CD4-positive, alpha-beta T cell treated with Interleukin-12 subunit alpha and Interleukin-12 subunit beta, for 1 hour (primary cell): Measurements from ENCODE around the gene CD70.
"Not testable (repeated sequence)": the region's sequence is repeated elsewhere in the genome, so short reads cannot be mapped to it uniquely, and the experiment has no call there.

Experiments
- DNase-seq: peaks from one replicate; pipeline ENCODE4 v3.0.0-alpha.2; 2020

The CD70 gene

GRCh38 chr19:6597471-6598253 is 6.7 kb upstream of the CD70 start:
- DNase-seq, result not testable (repeated sequence)

- no peak for DNase-seq
These were observed 5.7 kb upstream of the CD70 start for GRCh38 chr19:6596621-6597020.

- no peak for DNase-seq
These were observed 2.9 kb upstream of the CD70 start for GRCh38 chr19:6593651-6594416.

DNA sequence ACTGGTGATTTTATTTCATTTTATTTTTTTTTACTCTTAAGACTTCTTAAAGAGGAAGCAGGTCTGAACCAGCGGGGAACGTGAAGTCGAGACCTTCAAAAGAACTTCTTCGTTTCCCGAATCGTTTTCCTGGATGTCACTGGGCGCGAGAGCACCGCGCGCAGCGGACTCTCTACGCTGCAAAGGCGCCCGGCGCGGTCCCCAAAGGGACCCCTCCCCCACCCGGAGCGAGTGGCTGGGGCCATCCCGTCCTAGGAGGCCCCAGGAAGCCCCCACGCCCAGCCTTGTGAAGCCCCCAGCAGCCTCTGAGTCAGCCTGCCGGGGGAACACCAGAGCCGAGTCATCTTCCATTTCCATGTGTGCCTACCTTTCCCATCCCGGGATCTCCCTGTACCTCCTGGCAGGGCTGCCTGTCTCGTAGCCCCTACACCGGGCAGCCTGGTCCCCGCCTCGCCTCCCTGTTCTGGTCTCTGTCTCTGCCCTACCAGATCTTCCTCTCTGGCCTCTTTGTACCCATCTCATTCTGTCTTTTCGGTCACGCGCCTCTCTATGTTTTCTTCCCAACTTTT is 608 bp downstream of the CD70 start:
- no peak for DNase-seq

- DNase-seq, result no peak
These were observed 1.2 kb downstream of the CD70 start for GRCh38 chr19:6589711-6590257.

DNA sequence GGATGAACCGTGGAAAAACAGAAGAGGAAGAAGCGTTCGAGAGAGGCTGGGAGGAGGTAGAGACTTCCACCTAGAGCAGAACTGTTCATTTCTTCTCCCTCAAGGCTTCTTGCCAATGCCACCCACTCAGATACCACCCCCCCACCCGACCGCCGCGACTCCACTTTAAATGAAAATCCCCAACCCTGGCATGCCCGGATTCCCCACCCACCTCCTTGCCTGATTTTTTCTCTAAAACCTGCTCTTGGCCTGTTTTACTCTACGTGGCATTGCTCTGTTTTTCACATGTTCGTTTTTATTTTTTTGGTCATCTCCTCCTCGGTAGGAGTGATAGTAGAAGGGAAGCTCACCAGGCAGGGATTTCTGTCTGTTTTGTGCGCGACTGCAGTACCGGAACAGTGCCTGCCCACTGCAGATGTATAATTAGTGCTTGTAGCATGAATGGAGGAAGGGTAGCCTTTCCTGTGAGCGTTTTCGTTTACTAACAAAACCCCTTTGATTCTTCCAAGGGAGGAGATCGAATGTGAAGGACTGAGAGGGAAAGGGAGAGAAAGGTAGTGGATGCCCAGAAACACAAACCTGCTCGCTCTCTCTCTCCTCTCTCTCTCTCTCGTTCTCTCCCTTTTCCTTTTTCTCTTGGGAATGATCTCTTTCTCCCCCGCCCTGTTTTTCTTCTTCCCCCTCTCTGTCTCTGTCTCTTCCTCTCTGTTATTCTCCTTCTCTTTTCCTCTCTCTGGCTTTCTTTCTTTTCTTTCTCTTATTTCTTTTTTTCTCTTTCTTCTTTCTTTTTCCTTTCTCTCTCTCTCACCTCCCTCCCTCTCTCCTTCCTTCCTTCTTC is 2.2 kb downstream of the CD70 start:
- DNase-seq, result no peak

DNA sequence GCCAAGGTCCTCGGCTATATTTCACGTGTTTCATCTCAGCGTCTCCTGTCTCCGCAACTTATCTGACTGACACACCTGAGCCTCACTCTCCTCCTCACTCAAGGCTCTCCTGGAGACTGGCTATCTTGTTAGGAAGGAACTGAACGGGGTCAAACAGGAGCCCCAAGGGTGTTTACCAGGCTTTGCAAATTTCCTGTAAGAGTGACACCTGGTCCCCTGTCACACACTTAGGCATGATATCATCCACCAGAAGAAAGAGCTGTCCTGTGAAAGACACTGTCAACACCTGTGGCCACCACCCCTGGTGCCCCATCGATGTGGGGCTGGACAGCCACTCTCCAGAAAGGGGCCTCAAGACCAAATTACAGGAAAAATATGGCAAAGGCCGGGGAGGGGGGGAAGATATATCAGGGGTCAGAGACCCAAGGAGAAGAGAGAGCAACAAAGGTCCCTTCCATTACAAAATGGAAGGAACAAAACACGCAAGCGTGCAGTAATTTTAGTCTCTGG is 2.9 kb downstream of the CD70 start:
- no peak for DNase-seq

DNA sequence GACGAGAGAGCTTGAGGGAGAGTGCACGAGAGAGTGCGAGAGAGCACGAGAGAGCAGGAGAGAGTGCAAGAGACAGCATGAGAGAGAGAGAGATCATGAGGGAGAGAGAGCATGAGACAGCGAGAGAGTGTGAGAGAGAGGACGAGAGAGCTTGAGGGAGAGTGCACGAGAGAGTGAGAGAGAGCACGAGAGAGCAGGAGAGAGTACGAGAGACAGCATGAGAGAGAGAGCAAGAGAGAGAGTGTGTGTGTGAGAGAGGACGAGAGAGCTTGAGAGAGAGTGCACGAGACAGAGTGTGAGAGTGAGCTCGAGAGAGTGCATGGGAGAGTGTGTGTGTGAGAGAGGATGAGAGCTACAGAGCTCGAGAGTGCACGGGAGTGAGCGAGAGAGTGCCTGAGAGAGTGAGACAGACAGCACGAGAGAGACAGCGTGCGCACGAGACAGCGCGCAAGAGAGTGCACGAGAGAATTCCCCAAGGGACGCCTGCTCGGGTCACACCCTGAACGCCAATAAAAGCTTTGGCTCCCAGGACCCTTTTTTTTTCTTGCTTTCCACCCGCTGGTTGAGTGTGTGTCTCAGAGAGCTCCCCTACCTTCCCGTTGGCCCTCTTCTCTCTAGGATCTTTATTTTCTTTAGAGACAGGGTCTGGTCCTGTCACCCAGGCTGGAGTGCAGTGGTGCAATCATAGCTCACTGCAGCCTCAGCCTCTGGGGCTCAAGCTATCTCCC is 3.7 kb downstream of the CD70 start:
- DNase-seq, result no peak

- no peak for DNase-seq
These were observed 4.2 kb downstream of the CD70 start for GRCh38 chr19:6586726-6587092.

GRCh38 chr19:6586056-6586455 is 4.9 kb downstream of the CD70 start:
- DNase-seq, result no peak

- DNase-seq, result not testable (repeated sequence)
These were observed 8.2 kb downstream of the CD70 start for GRCh38 chr19:6582515-6583484.

DNA sequence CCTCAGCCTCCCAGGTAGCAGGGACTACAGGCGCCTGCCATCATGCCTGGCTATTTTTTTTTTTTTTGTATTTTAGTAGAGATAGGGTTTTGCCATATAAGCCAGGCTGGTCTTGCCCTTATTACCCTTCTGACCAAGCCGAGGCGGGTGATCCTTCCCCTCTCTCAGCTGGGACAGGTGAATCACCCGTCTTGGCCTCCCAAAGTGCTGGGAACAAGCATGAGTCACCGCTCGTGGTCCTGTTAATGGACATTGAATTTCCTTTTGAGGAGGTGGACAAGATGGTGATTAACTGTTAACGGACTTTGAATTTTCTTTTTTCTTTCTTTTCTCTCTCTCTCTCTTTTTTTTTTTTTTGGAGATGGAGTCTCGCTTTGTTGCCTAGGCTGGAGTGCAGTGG is 10.6 kb downstream of the CD70 start:
- no peak for DNase-seq

DNA sequence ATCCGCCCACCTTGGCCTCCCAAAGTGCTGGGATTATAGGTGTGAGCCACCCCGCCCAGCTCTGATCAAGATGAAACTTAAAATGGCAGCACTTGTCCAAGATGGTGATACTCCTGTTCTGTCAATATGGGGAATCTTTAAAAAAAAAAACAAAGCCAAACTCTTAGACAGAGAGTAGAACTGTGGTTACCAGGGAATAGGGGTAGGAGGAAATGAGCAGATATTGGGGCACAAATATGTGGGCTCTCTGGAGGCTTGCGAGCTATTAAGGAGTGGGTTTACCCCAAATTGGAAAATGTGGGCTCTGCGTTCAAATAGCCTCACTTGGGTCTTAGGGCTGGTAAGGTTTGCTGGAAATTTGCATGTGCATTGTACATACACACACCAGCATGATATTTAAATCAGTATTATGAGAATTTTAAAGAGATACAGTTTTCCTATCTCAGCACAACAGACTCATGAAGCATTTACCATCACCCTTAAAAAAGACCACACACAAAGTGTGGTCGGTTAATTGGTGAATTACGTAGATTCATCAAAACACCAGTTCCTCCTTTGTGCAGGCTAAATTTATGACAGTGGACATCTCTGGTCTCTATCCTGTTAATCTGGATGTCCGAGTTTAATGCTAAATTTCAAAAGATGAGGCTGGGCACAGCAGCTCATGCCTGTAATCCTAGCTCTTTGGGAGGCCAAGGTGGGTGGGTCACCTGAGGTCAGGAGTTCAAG is 11.3 kb downstream of the CD70 start:
- no peak for DNase-seq

DNA sequence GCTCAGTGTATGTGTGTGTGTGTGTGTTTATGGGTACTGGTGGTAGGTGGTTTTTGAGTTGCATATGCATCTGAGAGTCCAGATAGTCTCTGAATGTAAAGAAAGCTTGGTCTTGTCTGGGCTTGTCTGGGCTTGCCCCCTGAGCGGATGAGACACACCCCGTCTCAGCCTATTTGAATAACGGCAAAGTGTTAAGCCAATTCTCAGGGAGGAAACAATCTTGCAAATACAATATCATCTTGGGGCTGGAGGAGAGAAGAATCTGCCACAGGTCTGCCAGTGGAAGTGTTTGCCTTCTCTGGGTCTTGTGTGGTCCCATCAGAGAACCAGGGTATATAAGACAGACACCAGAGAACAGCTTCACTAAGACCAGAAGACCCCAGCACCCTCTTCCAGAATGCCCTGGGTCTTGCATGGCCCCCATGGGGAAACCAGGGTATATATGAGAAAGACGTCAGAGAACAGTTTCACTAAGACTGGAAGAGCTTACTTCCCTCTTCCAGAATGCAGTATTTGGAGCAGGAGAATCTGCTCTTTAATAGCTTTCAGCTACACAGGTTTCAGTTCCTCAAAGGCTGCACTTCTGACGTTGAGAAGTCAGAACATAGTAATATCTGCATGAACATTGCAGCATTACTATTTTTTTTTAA is 13.3 kb downstream of the CD70 start:
- DNase-seq, result peak; percentile 46

DNA sequence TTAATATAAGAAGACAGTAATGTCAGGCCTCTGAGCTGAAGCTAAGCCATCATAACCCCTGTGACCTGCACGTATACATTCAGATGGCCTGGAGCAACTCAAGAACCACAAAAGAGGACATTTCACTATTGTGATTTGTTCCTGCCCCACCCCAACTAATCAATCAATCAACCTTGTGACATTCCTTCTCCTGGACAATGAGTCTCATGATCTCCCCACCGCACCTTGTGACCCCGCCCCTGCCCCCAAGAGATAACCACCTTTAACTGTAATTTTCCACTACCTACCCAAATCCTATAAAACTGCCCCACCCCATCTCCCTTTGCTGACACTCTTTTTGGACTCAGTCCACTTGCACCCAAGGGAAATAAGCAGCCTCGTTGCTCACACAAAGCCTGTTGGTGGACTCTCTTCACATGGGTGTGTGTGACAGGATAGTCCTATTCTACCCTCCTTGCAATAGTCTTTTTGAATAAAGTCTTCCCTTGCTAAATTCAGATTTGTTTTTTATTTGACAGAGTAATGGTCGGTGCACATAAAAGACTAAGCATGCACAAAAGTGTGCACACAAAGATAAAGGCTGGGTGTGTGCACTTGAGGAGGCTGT is 14.0 kb downstream of the CD70 start:
- no peak for DNase-seq

DNA sequence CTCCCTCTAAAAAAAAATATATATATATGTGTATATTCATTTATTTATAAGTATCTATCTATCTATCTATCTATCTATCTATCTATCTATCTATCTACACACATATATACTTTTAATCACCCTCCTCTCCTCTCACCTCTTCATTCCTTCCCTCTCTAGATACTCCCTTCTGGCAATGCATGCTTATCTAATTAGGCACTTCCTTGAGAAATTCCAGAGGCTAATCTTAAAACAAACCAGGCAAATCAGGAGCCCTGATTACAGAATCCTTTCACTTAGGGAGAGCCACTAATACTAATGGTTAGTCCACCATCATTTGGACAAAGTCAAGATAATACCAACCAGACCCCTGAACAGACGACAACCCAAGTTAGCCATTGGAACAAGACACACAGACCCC is 17.6 kb downstream of the CD70 start:
- DNase-seq, result no peak

DNA sequence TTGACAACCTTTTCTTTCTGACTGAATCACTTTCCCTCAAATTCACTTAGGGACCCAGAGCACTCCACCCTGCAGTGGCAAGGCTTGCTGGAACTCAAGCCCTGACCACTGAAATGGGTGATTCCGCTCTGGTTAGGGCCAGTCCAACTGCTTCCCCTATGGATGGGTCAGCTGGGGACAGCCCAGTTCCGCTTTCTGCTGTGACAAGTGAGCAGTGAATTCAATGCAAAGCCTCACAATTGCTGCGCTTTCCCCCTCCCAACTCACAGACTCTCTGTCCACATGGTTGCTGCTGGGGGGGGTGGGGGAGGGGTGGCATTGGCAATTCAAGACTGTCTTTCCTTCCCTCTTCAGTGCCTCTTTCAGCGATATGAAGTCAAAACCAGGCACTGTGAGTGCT is 18.7 kb downstream of the CD70 start:
- no peak for DNase-seq

- no peak for DNase-seq
These were observed 19.8 kb downstream of the CD70 start for GRCh38 chr19:6571167-6571566.

DNA sequence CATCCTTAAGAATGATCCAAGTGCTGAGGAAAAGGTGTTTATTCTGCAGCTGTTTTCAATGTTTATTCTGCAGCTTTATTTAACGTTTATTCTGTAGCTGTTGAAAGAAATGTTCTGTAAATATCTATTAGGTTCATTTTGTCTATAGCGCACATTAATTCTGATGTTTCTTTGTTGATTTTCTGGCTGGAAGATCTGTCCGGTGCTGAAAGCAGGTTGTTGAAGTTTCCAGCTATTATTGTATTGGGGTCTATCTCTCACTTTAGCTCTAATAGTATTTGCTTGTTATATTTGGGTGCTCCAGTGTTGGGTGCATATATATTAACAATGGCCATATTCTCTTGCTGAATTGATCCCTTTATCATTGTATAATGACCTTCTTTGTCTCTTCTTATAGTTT is 20.2 kb downstream of the CD70 start:
- DNase-seq, result no peak
